ENCODE results near the gene GATD1. TPM values are rescaled to one million over a fixed set of nuclear protein-coding genes. Genes with fewer than 3 reads are reported as not detected.
A peak's percentile ranks its signal among the peaks of the same experiment; 100 is the strongest.

The GATD1 gene
- total RNA-seq, 1 experiment from 2014 or later: 88.7 TPM

DNA sequence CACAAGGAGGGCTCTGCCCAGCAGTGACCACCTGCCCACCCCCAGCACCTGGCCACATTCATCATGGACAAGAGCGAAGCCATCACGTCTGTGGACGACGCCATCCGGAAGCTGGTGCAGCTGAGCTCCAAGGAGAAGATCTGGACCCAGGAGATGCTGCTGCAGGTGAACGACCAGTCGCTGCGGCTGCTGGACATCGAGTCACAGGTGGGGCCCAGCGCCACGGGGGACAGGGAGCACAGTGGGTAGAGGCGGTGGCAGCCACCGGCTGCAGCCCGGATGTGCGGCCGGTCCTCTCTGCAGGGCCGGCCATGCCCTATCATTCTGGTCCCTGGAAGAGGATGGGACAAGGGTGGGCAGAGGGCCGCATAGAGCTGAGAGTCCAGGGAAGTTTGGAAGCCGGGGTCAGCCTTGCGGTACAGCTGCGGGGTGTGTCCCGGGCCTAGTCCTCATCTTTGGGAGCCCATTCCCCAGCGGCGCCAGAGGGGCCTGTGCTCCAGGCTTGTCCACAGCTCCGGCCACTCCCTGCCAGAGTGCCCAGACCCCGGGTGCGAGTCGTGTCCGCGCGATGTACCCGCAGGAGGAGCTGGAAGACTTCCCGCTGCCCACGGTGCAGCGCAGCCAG, 57.2 kb downstream of the GATD1 start:
- H3K27me3 ChIP-seq (ENCODE audit: insufficient read depth, low read length): no peaks in the 10 kb centered on the region
- H3K27ac ChIP-seq (ENCODE audit: low read depth, low read length): no peak overlapping the region
- no peak overlapping the region for H3K9ac ChIP-seq (ENCODE audit: low read length)
- BruUV-seq (replicated peaks): no TSS peak
- H3K9me3 ChIP-seq (ENCODE audit: control insufficient read depth in 1 of 2, insufficient read depth in 1 of 2, low read depth in 1 of 2, low read length in 2 of 2): no peaks in the 10 kb centered on the region
- ATAC-seq (no peak), DNase-seq (ENCODE audit: low read depth, low spot score) (no peak)
- no peak overlapping the region for H3K4me3 ChIP-seq (replicated peaks in 1 of 2; ENCODE audit: low read depth in 1 of 2, low read length in 2 of 2)
- intact Hi-C loops (cut with micrococcal nuclease): no loop called here
- no peaks in the 10 kb centered on the region for H4K20me1 ChIP-seq (ENCODE audit: insufficient read depth)
- H3K4me1 ChIP-seq (ENCODE audit: control insufficient read depth in 1 of 2, insufficient read depth in 2 of 2, low read length in 2 of 2): peaks cover 0 to 11% of the 10 kb centered on the region in 2 experiments; a peak in 2 of 4 replicates
- H2AFZ ChIP-seq (ENCODE audit: low read depth, low read length, poor library complexity, severe bottlenecking): no peak overlapping the region
- peaks cover 8% of the 10 kb centered on the region; the same call in 1 of the 2 replicates for H3K79me2 ChIP-seq (ENCODE audit: insufficient read depth, low read length)
- CTCF ChIA-PET: interaction anchor here (1.3 kb wide), 2 partner anchors 13 to 25 kb away, joined by 4 to 5 read pairs; partner anchors contain the start of genes DEAF1 and TMEM80
- H3K4me2 ChIP-seq (ENCODE audit: low read length): peak overlapping the region; percentile 39; the same call in 1 of the 2 replicates
- H3K9me2 ChIP-seq (ENCODE audit: insufficient read depth): no peaks in the 10 kb centered on the region
- no peak for TF ChIP-seq CEBPB (IDR thresholded peaks at IDR 0.05; ENCODE audit: low read depth)
- TF ChIP-seq EGR1 (IDR thresholded peaks at IDR 0.05; ENCODE audit: low read depth): no peak
- no peak for TF ChIP-seq EZH2phosphoT487 (IDR thresholded peaks at IDR 0.05; ENCODE audit: borderline replicate concordance)
- TF ChIP-seq ZNF274 (IDR thresholded peaks at IDR 0.05; ENCODE audit: low read depth, low read length): no peak
- no peak for TF ChIP-seq CBX3 (IDR thresholded peaks at IDR 0.05; ENCODE audit: low read depth)
- TF ChIP-seq SRF (IDR thresholded peaks at IDR 0.05; ENCODE audit: low read depth): no peak
- TF ChIP-seq, protein P1, sequence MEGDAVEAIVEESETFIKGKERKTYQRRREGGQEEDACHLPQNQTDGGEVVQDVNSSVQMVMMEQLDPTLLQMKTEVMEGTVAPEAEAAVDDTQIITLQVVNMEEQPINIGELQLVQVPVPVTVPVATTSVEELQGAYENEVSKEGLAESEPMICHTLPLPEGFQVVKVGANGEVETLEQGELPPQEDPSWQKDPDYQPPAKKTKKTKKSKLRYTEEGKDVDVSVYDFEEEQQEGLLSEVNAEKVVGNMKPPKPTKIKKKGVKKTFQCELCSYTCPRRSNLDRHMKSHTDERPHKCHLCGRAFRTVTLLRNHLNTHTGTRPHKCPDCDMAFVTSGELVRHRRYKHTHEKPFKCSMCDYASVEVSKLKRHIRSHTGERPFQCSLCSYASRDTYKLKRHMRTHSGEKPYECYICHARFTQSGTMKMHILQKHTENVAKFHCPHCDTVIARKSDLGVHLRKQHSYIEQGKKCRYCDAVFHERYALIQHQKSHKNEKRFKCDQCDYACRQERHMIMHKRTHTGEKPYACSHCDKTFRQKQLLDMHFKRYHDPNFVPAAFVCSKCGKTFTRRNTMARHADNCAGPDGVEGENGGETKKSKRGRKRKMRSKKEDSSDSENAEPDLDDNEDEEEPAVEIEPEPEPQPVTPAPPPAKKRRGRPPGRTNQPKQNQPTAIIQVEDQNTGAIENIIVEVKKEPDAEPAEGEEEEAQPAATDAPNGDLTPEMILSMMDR (IDR thresholded peaks at IDR 0.05 in 2 of 3, conservative IDR thresholded peaks at IDR 0.05 in 1 of 3; ENCODE audit: borderline replicate concordance in 1 of 3, insufficient read depth in 1 of 3, low read depth in 2 of 3, low read length in 2 of 3): no peak
- TF ChIP-seq POLR2A (IDR thresholded peaks at IDR 0.05; ENCODE audit: borderline replicate concordance, extremely low read depth, insufficient read depth, insufficient read length): no peak
- TF ChIP-seq, protein P2, sequence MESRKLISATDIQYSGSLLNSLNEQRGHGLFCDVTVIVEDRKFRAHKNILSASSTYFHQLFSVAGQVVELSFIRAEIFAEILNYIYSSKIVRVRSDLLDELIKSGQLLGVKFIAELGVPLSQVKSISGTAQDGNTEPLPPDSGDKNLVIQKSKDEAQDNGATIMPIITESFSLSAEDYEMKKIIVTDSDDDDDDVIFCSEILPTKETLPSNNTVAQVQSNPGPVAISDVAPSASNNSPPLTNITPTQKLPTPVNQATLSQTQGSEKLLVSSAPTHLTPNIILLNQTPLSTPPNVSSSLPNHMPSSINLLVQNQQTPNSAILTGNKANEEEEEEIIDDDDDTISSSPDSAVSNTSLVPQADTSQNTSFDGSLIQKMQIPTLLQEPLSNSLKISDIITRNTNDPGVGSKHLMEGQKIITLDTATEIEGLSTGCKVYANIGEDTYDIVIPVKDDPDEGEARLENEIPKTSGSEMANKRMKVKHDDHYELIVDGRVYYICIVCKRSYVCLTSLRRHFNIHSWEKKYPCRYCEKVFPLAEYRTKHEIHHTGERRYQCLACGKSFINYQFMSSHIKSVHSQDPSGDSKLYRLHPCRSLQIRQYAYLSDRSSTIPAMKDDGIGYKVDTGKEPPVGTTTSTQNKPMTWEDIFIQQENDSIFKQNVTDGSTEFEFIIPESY (IDR thresholded peaks at IDR 0.05; ENCODE audit: extremely low read depth, insufficient replicate concordance, low read length): no peak
- TF ChIP-seq, protein P3, sequence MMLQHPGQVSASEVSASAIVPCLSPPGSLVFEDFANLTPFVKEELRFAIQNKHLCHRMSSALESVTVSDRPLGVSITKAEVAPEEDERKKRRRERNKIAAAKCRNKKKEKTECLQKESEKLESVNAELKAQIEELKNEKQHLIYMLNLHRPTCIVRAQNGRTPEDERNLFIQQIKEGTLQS (IDR thresholded peaks at IDR 0.05): no peak
- no peak for TF ChIP-seq SP1 (IDR thresholded peaks at IDR 0.05; ENCODE audit: low read depth)
- no peak for TF ChIP-seq JUND (IDR thresholded peaks at IDR 0.05)
- TF ChIP-seq ZFX (IDR thresholded peaks at IDR 0.05): no peak
- no peak for TF ChIP-seq YY1 (IDR thresholded peaks at IDR 0.05; ENCODE audit: extremely low read depth, insufficient replicate concordance, low read depth, low read length)
- TF ChIP-seq RAD21 (IDR thresholded peaks at IDR 0.05; ENCODE audit: low read depth): no peak
- TF ChIP-seq, protein P4, sequence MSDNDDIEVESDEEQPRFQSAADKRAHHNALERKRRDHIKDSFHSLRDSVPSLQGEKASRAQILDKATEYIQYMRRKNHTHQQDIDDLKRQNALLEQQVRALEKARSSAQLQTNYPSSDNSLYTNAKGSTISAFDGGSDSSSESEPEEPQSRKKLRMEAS (IDR thresholded peaks at IDR 0.05): no peak
- POLR2A ChIA-PET: no interaction called here
- H3K36me3 ChIP-seq (ENCODE audit: control insufficient read depth in 1 of 2, insufficient read depth in 2 of 2, low read length in 2 of 2): peaks cover 3 to 11% of the 10 kb centered on the region in 2 experiments; a peak in 2 of 4 replicates
- RAD21 ChIA-PET (ENCODE audit: low non-redundant PET in 1 of 2, low total read pairs in 2 of 2, uncharacterized antibody in 2 of 2, unreplicated experiment in 2 of 2): no interaction called here
